Measurements from ENCODE around the gene HYKK.

- no peak for TF ChIP-seq CTCF (IDR thresholded peaks at IDR 0.05)
- no peak for TF ChIP-seq POLR2A (IDR thresholded peaks at IDR 0.05)
Observed at GRCh38 chr15:78574944-78575343, 67.6 kb downstream of the HYKK start.

Measured in heart left ventricle (tissue), 13 donors.